ENCODE measurements around the gene NAA35.

- no peak for TF ChIP-seq FOXP2 (optimal IDR thresholded peaks at IDR 0.05; ENCODE audit: borderline replicate concordance, extremely low read depth, extremely low read length, insufficient read depth)
- no peak for TF ChIP-seq POLR2AphosphoS5 (IDR thresholded peaks at IDR 0.05; ENCODE audit: low read depth, low read length)
- no peak for TF ChIP-seq TAF1 (IDR thresholded peaks at IDR 0.05; ENCODE audit: borderline replicate concordance, insufficient read depth, low read length)
These were observed 13.9 kb upstream of the NAA35 start for GRCh38 chr9:85927076-85927475.
